ENCODE measurements around the gene RAMP1.

- TF ChIP-seq FOXM1 (IDR thresholded peaks at IDR 0.05; ENCODE audit: borderline replicate concordance) (no peak), CTBP1 (IDR thresholded peaks at IDR 0.05; ENCODE audit: borderline replicate concordance) (no peak)
Measured at GRCh38 chr2:237864444-237864931, 5.1 kb downstream of the RAMP1 start.

Measured in HEK293T (cell line).